GM13976 (cell line): Measurements from ENCODE around the gene CFAP70.
"Not testable (repeated sequence)": the region's sequence is repeated elsewhere in the genome, so short reads cannot be mapped to it uniquely, and the experiment has no call there.

ENCODE experiments used
- DNase-seq: peaks from one replicate; pipeline ENCODE4 v3.0.0; 2012; ENCODE audit warnings: low spot score
- CTCF ChIP-seq: IDR thresholded peaks from 2 replicates; pipeline ENCODE4 v1.5.1; 2012; ENCODE audit warnings: borderline replicate concordance, mild to moderate bottlenecking; ENCODE audit not compliant: insufficient read depth; ENCODE audit errors: extremely low read depth, missing control alignments, control extremely low read depth
- in situ Hi-C: fragments of 300-500 bp; cut with MboI; formaldehyde crosslinking; loops from one replicate; pipeline ENCODE4 v1.12.0; 2022; ENCODE audit warnings: low sequenced_read_pairs, mixed read lengths, inconsistent platforms; ENCODE audit not compliant: unreplicated experiment

The CFAP70 gene

GRCh38 chr10:73261362-73261995 is 97.2 kb downstream of the CFAP70 start:
- TF ChIP-seq CTCF = no peak
- in situ Hi-C loops = no loop called here
- no peak for DNase-seq

- in situ Hi-C loops = not testable (repeated sequence)
Observed at GRCh38 chr10:73258612-73259011, 100.1 kb downstream of the CFAP70 start.

GRCh38 chr10:73253225-73253555 is 105.5 kb downstream of the CFAP70 start:
- TF ChIP-seq CTCF = no peak
- DNase-seq = peak; percentile 45
- in situ Hi-C loops = no loop called here

More at GRCh38 chr10:73258612-73259011, 100.1 kb downstream of the CFAP70 start:
- not testable (repeated sequence) for DNase-seq

GRCh38 chr10:73252445-73253224 is 106.0 kb downstream of the CFAP70 start, which contains the start of gene MRPS16:
Gene MRPS16 (minus strand): TSS chr10:73252644. CDS start chr10:73252482, 162 bp downstream.
- no peak for TF ChIP-seq CTCF
- DNase-seq = peak; percentile 92
- in situ Hi-C loops = no loop called here

GRCh38 chr10:73251683-73252444 is 106.8 kb downstream of the CFAP70 start:
- DNase-seq = no peak
- no peak for TF ChIP-seq CTCF
- in situ Hi-C loops = no loop called here

GRCh38 chr10:73248259-73248724 is 110.4 kb downstream of the CFAP70 start:
- in situ Hi-C loops = no loop called here
- no peak for DNase-seq
- no peak for TF ChIP-seq CTCF
